Peyer's patch (tissue), 4 donors: ENCODE measurements around the gene ZNF827. TPM values are rescaled to one million over a fixed set of nuclear protein-coding genes. Genes with fewer than 3 reads are reported as not detected.

Experiments
- DNase-seq, 3 donors: peaks; one replicate each; pipeline ENCODE4 v3.0.0-alpha.2; 2017 to 2019
- H3K27ac ChIP-seq, 4 donors: fragments of 200-600 bp; sonication (generic); one replicate each; pipeline ENCODE4 v1.5.1; 2016 to 2019
- H3K27me3 ChIP-seq, 2 donors: fragments of 200-600 bp; sonication (generic); one replicate each; pipeline ENCODE4 v1.5.1; 2019
- H3K36me3 ChIP-seq, 3 donors: fragments of 200-600 bp; sonication (generic); one replicate each; pipeline ENCODE4 v1.5.1; 2016 to 2019
- H3K4me1 ChIP-seq, 4 donors: fragments of 200-600 bp; sonication (generic); one replicate each; pipeline ENCODE4 v1.5.1; 2016 to 2019
- H3K4me3 ChIP-seq, 4 donors: fragments of 200-600 bp; sonication (generic); 1 replicate in 3 of 4; 2 replicates in 1 of 4; pipeline ENCODE4 v1.5.1; 2016 to 2019; ENCODE audit warnings: mild to moderate bottlenecking in 1 of 4
- H3K9me3 ChIP-seq, 4 donors: fragments of 200-600 bp; sonication (generic); one replicate each; pipeline ENCODE4 v1.5.1; 2016 to 2019; ENCODE audit warnings: mild to moderate bottlenecking in 1 of 4
- CTCF ChIP-seq, 6 experiments: fragments of 450-650 bp in 4 of 6; fragments of 200-600 bp in 2 of 6; sonication (generic) in 1 of 6; IDR thresholded peaks; one replicate each; pipeline ENCODE4 v1.5.1; 2017 to 2019; ENCODE audit warnings: antibody characterized with exemption in 6 of 6, mild to moderate bottlenecking in 3 of 6, moderate library complexity in 1 of 6
- POLR2A ChIP-seq, 2 donors: fragments of 450-650 bp; IDR thresholded peaks; one replicate each; pipeline ENCODE4 v1.5.1; 2017; ENCODE audit warnings: antibody characterized with exemption in 2 of 2, mild to moderate bottlenecking in 2 of 2, moderate library complexity in 2 of 2
- total RNA-seq, 4 donors: library from RNA; depleted of rRNA; stranded (reverse); fragments of >200 nt; gene quantifications; one replicate each; pipeline ENCODE4 v1.1.0, GENCODE V29; 2016

ZNF827 gene
- total RNA-seq, 4 donors from 2014 or later = 46.3 to 206 (median 60.5) TPM

GRCh38 chr4:145886871-145887240 lies 51.8 kb downstream of the ZNF827 start:
- DNase-seq = no peak
- TF ChIP-seq POLR2A (IDR thresholded peaks at IDR 0.05) (no peak), CTCF (IDR thresholded peaks at IDR 0.05) (no peak)

GRCh38 chr4:145885666-145886065 lies 53.0 kb downstream of the ZNF827 start:
- no peak for DNase-seq
- H3K27me3 ChIP-seq = no peaks in the 10 kb centered on the region
- H3K4me3 ChIP-seq = no peak overlapping the region
- H3K36me3 ChIP-seq = peaks cover 0 to 10% (median 0%) of the 10 kb centered on the region in 3 donors
- no peak for TF ChIP-seq POLR2A (IDR thresholded peaks at IDR 0.05)
- no peak for TF ChIP-seq CTCF (IDR thresholded peaks at IDR 0.05)
- H3K9me3 ChIP-seq = no peaks in the 10 kb centered on the region
- H3K27ac ChIP-seq = no peak overlapping the region
- H3K4me1 ChIP-seq = peaks cover 0 to 5% (median 0%) of the 10 kb centered on the region in 4 donors

More at GRCh38 chr4:145886871-145887240, 51.8 kb downstream of the ZNF827 start:
- H3K4me1 ChIP-seq = peaks cover 0 to 5% (median 0%) of the 10 kb centered on the region in 4 donors
- no peaks in the 10 kb centered on the region for H3K9me3 ChIP-seq
- no peaks in the 10 kb centered on the region for H3K27me3 ChIP-seq
- H3K4me3 ChIP-seq = no peak overlapping the region
- H3K36me3 ChIP-seq = peaks cover 0 to 19% (median 0%) of the 10 kb centered on the region in 3 donors
- H3K27ac ChIP-seq = no peak overlapping the region

- Histone ChIP-seq H3K27ac (no peak overlapping the region), H3K9me3 (no peaks in the 10 kb centered on the region), H3K27me3 (no peaks in the 10 kb centered on the region), H3K36me3 (peaks cover 0 to 10% (median 0%) of the 10 kb centered on the region in 3 donors), H3K4me3 (no peak overlapping the region), H3K4me1 (peaks cover 0 to 5% (median 0%) of the 10 kb centered on the region in 4 donors)
- DNase-seq = no peak
- TF ChIP-seq CTCF (IDR thresholded peaks at IDR 0.05) (no peak), POLR2A (IDR thresholded peaks at IDR 0.05) (no peak)
Observed at GRCh38 chr4:145884775-145885174, 53.8 kb downstream of the ZNF827 start.

- DNase-seq = no peak
- Histone ChIP-seq H3K27me3 (no peaks in the 10 kb centered on the region), H3K9me3 (no peaks in the 10 kb centered on the region), H3K27ac (no peak overlapping the region), H3K4me1 (peaks cover 0 to 5% (median 0%) of the 10 kb centered on the region in 4 donors), H3K4me3 (no peak overlapping the region), H3K36me3 (peaks cover 0 to 10% (median 0%) of the 10 kb centered on the region in 3 donors)
- TF ChIP-seq CTCF (IDR thresholded peaks at IDR 0.05) = no peak
- TF ChIP-seq POLR2A (IDR thresholded peaks at IDR 0.05) = no peak
Observed at GRCh38 chr4:145883101-145883694, 55.4 kb downstream of the ZNF827 start.

- Histone ChIP-seq H3K4me3 (no peak overlapping the region), H3K4me1 (peaks cover 0 to 5% (median 0%) of the 10 kb centered on the region in 4 donors), H3K9me3 (no peaks in the 10 kb centered on the region), H3K27ac (peak overlapping the region in 1 of 4 donors; percentile 12), H3K27me3 (no peaks in the 10 kb centered on the region), H3K36me3 (peaks cover 0 to 10% (median 0%) of the 10 kb centered on the region in 3 donors)
- TF ChIP-seq POLR2A (IDR thresholded peaks at IDR 0.05) (no peak), CTCF (IDR thresholded peaks at IDR 0.05) (no peak)
- DNase-seq = no peak
Observed at GRCh38 chr4:145882604-145883003, 56.0 kb downstream of the ZNF827 start.
